ENCODE results near the gene DNM3.

Gene DNM3

GRCh38 chr1:172146141-172146850, 305.0 kb downstream of the DNM3 start:
- DNase-seq: no peak

DNA sequence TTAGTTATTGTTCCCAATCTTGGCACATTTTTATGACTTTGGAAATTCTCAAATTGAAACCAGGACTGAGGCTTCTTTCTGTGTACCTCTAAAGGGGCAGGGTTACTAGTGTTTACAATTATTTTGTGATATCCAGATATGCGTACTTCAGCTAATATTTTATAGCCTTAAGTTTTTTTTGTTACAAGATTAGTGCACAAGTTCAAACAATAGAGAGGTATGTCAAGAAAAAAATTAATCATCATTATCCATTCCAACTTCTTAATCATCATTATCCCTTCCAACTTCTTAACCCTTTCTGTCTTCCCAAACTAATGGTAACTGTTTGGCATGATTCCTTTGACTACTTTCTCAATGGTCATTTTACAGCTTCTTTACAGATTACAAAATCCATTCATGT, 306.2 kb downstream of the DNM3 start:
- DNase-seq: no peak

GRCh38 chr1:172148213-172148612, 306.9 kb downstream of the DNM3 start:
- DNase-seq: no peak

- no peak for DNase-seq
Measured at GRCh38 chr1:172148707-172149106, 307.4 kb downstream of the DNM3 start.

DNA sequence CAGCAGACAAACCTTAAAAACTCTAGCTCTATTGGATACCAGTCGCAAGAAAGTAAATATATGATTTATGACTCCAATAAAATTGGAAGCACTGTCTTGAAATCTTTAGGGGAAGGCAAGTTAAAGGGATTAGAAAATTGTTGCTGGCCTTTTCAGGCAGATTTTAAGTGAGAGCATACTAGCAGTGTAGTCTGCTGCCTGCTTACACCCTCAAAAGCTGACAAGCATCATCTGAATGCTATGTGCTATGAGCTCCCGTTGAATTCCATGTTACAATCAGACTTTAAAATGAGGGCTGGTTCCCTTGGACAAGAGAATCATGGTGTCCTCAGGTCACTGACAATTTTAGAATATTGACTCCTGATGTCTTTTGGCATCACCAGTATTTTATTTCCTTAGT, 308.0 kb downstream of the DNM3 start:
- DNase-seq: no peak

GRCh38 chr1:172154551-172154950, 313.3 kb downstream of the DNM3 start:
- DNase-seq: no peak

- DNase-seq: no peak
Measured at GRCh38 chr1:172155766-172156165, 314.5 kb downstream of the DNM3 start.

DNA sequence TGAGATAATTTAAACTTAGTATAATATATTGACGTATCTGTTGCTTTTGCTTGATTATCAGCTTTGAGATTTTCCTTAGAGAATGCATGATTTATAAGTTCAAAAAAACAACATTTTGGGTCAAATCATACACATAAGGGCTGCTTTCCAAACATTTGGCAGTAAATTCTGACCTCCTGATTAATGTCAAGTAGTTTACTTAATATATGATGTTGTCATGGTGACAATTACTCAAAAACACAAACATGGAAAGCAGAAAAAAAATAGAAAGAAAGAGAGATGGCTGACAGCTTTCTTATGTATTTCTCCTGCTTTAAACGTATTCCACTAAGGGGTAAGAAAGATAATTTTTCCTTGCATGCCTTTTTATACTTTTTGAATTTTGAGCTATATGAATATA, 320.9 kb downstream of the DNM3 start:
- no peak for DNase-seq

DNA sequence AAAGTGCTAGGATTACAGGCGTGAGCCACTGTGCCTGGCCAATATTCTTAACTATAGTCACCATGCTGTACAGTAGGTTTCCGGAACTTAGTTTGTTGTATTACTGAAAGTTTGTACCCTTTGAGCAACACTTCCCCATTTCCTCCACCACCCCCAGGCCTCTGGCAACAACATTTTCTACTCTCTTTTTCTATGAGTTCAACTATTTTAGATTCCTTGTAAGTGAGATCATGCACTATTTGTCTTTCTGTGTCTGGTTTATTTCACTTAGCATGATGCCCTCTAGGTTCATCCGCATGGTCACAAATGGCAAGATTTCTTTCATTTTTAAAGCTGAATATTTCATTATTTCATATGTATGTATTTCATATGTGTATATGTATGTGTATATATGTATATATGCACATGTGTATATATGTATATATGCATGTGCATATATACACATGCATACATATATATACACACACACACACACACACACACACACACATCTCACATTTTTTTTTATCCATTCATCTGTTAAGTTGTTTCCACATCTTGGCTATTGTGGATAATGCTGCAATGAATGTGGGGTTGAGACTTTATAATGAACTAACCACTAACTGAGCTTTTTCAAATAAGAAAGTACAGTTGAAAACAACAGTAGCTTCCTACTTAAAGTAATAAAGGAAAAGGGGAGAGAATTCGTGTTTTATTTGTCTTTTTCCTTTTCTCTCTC, 322.4 kb downstream of the DNM3 start:
- DNase-seq: no peak

DNA sequence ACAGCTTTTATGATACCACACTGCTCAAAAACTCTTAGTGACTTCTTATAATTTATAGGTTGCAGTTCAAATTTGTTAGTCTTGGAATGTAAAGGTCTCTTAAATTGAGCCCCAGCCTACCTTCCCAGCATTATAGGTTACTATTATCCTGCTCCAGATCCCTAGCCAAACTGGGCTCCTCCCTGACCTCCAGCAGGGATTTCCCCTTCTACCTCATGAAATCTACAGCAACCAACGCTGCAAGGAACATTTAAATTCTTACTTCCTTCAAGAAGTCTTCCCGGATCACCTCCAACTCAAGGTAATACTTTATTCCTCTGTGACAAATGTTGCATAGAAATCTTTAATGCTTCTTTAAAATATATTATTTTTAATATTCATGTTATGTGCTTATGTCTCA, 324.1 kb downstream of the DNM3 start:
- DNase-seq: no peak

GRCh38 chr1:172167796-172168596, 326.7 kb downstream of the DNM3 start:
- DNase-seq: no peak

DNA sequence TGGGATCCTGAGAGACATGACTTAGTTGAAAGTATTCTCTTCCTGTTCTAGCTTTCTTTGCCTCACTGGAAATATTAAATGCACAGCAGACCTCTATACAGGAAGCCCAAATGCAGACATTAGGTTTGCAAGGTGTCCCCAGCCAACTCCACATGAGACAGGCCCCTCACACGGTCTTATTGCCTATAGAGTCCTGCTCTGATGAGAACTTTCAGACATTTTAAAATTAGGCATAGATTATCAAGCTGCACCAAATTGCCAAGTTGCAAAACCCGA, 327.2 kb downstream of the DNM3 start:
- DNase-seq: no peak

GRCh38 chr1:172169836-172170235, 328.5 kb downstream of the DNM3 start:
- DNase-seq: no peak

DNA sequence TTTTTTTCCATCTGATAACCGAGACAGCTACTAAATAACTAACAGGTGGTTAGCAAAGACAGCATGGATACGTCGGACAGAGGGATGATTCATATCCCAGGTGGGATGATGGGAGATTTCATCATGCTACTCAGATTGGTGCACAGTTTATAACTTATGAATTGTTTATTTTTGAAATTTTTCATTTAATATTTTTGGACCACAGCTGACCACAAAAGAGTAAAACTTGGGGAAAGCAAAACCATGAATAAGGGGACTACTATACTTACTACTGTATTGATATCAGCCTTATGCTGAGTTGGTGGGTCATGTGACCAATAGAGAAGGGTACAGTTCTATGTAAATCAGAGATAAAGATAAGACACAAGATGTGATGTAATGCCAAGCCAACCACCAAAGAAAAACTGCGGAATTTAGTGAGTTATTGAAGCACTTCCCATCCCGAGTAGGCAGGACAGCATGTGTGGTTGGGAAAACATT, 331.1 kb downstream of the DNM3 start:
- DNase-seq: no peak

DNA sequence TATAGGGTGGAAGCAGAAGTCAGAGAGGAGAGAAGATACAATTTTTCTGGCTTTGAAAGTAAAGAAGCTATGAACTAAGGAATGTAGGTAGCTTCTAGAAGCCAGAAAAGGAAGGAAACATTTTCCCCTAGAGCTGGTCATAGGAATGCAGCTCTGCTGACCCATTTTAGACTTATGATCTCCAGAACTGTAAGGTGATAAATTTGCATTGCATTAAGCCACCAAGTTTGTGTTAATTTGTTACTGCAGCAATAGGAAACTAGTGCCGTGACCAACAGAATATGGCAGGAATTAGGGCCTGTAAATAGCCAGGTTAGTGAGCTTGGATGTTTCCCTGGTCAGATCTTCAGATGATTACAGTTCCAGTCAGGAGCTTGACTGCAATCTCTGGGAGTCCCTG, 334.9 kb downstream of the DNM3 start:
- DNase-seq: no peak

GRCh38 chr1:172177849-172178248, 336.6 kb downstream of the DNM3 start:
- DNase-seq: no peak

DNA sequence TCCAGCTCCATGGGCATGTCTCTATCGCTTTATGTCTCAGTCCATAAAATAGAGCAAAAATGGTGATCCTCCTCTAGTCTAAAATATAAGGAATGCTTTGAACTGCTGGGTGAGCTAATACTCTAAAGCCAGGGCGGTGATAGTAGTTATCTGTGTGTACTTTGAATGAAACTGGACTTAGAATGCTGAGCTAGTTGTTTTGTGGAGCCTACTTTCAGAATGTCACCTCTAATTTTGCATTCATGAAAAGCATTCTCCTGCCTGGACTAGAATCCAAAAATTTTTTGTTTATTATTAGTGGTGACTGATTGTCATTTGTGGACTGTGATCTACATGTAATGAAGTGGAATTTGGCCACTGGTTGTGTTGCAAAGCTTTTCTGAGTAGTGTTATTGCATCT, 337.6 kb downstream of the DNM3 start:
- DNase-seq: no peak

GRCh38 chr1:172179918-172180317, 338.6 kb downstream of the DNM3 start:
- DNase-seq: no peak

DNA sequence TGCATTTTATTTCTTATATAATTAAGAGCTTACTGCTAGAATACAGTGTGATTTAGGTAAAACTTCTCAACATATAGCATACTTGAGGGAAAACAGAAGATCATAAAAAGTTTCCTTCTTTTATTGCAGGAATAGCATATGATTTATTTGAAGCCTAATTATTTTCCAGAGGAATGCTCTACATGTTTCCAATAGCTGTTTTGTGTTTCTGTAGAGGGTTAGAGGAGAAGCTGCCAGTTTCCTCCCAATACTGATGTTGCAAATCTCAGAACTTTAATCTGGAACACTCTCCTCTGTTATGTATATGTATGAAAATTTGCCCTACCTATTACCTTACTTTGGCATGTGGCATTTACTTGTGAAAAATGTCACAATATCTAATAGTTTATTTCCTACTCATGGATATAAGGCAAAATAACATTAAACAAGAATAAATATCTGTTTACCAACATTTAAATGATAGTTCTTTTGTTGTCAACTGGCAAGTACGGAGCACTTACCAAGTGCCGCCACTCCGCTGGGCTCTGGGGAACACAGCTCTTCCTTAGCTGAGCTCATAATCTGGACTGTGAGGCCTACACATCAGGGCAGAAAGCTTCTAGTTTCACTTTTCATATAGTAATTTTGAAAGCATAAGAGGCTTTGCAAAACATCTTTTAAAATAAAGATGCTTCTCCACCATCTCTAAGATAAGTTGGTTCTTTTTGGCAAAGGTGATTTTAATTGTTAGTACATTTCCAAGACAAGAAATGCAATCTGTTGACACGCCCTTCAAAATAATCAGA, 339.4 kb downstream of the DNM3 start:
- DNase-seq: peak; percentile 10

- no peak for DNase-seq
Measured at GRCh38 chr1:172184506-172185191, 343.4 kb downstream of the DNM3 start.

DNA sequence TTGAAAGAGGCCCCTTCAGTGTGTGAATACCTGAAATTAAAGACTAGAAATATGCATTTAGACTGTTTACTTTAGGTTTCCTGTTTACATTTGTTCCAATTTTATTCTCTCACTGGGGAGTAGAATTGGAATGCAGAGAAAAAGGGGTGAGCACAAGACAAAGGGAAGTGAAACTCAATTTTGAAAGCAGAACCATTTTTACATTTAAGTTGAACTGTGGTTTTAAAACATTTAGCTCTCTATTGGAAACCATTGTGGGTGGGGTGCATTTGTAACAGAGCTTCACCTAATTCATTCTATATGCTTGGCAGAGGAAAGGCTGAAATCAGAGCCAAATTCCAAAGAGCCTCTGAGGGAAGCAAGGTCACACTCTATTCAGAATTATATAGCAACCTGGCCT, 343.9 kb downstream of the DNM3 start:
- no peak for DNase-seq

- DNase-seq: no peak
Measured at GRCh38 chr1:172185996-172186395, 344.7 kb downstream of the DNM3 start.

- no peak for DNase-seq
Measured at GRCh38 chr1:172201572-172201971, 360.3 kb downstream of the DNM3 start.

Measured in effector CD4-positive, alpha-beta T cell (primary cell).